GM18505 (cell line): ENCODE results near the gene ORC4.
A peak's percentile ranks its signal among the peaks of the same experiment; 100 is the strongest.
"Not testable (repeated sequence)": the region's sequence is repeated elsewhere in the genome, so short reads cannot be mapped to it uniquely, and the experiment has no call there.

ENCODE experiments used
- ATAC-seq: cut with Tn5 transposase; IDR thresholded peaks from one replicate; pipeline ENCODE4 v1.9.1; 2021; ENCODE audit not compliant: unreplicated experiment
- POLR2A ChIP-seq: IDR thresholded peaks from 4 replicates; pipeline ENCODE4 v1.6.1; 2011; ENCODE audit warnings: borderline replicate concordance; ENCODE audit not compliant: insufficient read depth, insufficient read length; ENCODE audit errors: extremely low read depth

ORC4 gene

DNA sequence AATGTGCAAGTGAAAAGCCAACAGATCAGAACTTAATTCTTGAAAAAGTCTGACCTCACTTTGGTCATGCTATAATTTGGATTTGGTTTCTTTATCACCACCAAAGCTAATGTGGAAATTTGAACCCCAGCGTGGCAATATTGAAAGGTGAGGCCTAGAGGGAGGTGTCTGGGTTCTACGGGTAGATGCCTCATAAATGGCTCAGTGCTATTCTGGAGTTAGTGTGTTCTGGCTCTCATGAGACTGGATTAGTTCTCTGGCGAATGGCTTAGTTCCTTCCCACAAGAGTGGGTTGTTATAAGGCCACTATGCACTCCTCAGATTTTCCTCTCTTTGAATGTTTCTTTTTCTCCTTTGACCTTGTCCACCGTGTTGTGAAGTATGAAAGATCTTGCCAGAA is 22.3 kb downstream of the ORC4 start:
- no peak for ATAC-seq
- TF ChIP-seq POLR2A, result no peak

GRCh38 chr2:147996828-147997227 is 23.7 kb downstream of the ORC4 start:
- no peak for ATAC-seq
- TF ChIP-seq POLR2A, result no peak

- not testable (repeated sequence) for ATAC-seq
Measured at GRCh38 chr2:147994965-147995364, 25.6 kb downstream of the ORC4 start.

DNA sequence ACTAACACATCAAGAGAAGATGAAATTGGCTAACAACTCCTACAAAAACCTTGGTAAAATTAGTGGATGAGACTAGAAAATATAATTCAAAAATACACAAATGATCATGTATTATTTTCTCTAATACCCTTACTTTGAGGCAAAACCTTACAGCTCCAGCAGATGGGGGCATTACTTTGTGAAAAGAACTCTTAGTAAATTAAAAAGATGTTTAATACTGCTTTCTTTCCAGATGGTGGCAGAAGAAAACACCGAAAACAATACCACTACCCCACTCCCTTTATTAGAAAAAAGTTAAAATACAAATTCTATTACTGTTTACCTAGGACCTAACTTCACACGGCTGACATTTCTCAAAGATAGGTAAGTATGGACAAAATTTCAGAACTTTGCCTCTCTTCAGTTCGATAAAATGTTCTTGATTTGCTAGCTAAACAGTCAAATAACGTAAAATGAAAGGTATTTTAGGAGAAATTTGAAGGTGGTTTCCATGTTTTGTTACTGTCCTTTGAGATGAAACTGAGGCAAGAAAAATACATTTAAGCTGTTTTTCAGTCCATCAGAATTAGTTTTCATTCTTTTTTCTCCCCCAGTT is 30.6 kb downstream of the ORC4 start:
- ATAC-seq, result peak; percentile 81
- no peak for TF ChIP-seq POLR2A

DNA sequence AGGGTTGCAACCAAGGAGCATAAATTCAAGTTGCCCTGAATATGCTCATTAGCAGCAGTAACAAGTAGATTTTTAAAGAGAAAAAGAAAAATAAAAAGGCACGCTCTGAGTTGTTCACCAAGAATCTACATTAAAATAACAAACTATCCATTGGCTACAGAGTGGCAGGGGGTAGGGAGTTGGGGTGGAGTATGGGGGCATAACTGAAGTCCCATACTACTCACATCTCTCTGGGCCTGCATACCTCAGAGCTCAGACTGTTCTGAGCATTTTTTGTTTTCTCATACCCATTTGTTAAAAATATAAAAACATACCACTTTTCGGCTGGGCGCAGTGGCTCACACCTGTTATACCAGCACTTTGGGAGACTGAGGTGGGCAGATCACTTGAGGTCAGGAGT is 31.4 kb downstream of the ORC4 start:
- ATAC-seq, result no peak
- TF ChIP-seq POLR2A, result no peak

DNA sequence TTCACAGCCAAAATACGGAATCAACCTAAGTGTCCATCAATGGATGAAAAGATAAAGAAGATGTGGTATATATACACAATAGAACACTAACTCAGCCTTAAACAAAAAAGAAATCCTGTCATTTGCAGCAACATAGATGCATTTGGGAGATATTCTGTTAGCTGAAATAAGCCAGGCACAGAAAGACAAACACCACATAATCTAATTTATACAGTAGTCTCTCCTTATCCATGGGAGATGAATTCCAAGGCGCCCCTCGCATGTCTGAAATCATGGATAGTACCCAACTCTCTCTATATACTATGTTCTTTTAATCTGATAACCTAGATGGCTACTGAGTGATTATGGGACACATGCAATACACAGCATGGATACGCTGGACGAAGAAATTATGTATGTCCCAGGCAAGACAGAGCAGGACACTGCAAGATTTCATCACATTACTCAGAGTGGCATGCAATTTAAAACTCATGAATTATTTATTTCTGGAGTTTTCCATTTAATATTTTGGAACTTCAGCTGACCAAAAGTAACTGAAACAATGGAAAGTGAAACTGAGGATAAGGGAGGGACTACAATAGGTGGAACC is 39.5 kb downstream of the ORC4 start:
- ATAC-seq, result no peak
- no peak for TF ChIP-seq POLR2A

DNA sequence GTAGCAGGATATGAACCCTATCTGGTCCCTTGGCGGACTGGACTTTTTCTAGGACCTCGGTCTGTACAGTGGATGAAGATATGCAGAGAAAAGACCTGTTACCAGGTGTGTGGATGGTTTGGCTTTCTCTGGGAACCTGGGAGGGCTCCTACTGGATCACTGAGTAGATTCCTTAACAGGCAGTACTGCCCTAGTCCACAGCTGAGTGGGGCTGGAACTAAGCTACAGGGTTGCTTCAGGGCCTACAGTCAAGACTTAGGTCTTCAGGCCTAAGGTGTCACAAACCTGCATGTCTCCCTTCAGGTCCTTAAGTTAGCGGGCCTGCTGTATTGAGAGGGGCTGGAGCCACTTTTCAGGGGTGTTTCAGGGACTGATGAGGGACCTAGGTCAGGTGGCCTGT is 42.9 kb downstream of the ORC4 start:
- ATAC-seq, result no peak
- no peak for TF ChIP-seq POLR2A

DNA sequence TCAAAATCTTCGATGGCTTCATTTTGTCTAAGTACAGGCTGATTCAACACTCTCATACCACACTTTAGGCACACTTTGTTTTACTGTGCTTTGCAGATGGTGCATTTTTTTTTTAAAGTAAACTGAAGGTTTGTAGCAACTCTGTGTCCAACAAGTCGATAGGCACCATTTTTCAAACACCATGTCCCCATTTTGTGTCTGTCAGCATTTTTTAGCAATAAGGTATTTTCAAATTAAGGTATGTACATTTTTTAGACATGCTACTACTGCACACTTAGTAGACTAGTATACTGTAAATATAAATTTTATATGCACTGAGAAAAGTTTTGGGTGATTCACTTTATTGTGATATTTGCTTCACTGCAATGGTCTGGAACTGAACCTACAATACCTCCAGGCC is 44.4 kb downstream of the ORC4 start:
- TF ChIP-seq POLR2A, result no peak
- ATAC-seq, result no peak

GRCh38 chr2:147968571-147968970 is 52.0 kb downstream of the ORC4 start:
- ATAC-seq, result no peak
- no peak for TF ChIP-seq POLR2A

GRCh38 chr2:147952118-147952517 is 68.4 kb downstream of the ORC4 start:
- no peak for TF ChIP-seq POLR2A

GRCh38 chr2:147945660-147946059 is 74.9 kb downstream of the ORC4 start:
- no peak for TF ChIP-seq POLR2A
- no peak for ATAC-seq

More at GRCh38 chr2:147952118-147952517, 68.4 kb downstream of the ORC4 start:
- no peak for ATAC-seq

DNA sequence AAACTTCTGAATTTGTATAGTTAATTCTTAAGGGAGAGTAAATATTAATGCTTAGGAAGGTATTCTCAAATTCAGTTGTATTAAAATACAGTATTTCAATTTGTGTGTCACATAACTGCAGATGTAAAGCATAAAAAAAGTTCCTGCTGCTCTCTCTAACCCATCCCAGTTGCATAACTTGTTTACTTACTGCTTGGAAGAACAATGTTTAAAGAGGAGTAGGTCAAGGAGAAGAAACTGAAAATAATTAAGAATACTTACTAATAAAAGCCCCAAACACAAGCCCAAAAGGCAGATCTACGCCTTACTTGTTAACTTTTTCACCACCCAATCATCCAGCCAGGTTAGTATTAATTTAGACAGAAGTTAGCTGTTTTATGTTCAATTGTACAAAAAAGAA is 81.2 kb downstream of the ORC4 start:
- ATAC-seq, result no peak
- TF ChIP-seq POLR2A, result no peak

GRCh38 chr2:147937744-147938349 is 82.7 kb downstream of the ORC4 start:
- TF ChIP-seq POLR2A, result no peak
- no peak for ATAC-seq

DNA sequence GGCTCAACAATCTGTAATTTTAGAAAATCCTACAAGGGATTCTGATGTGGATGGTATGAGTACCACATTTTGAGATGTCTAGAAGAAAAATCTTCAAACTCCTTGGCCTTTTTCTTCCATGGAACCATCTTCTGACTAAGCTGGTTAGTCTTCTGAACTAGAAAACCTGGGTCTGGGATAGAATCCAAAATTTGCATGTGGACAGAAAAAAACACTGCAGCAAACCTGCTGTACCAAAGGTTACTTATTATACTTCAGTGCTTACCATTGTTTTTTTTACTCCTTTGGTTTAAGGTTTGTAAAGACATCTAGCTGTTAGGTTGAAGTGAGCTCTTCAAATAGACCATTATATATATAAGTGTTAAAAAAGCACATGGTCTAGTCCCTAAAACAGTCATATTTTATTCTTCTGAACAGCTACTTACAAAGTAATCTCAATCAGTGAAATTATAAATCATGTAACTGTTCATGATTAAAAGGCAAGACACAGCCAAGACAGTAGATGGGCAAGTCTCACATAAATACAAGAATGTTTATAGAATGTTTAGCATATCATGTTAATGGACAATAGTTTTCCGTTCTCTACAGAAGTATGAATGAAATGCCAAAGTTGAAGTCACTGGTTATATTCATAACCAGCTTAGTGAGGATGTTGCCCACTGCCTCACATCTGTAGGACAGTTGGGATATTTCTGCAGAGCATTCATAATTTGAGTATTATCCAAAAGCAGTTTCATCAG is 85.5 kb downstream of the ORC4 start:
- no peak for TF ChIP-seq POLR2A
- ATAC-seq, result no peak
